ENCODE measurements around the gene CYP39A1. TPM values are rescaled to one million over a fixed set of nuclear protein-coding genes. Genes with fewer than 3 reads are reported as not detected.

CYP39A1 gene
- total RNA-seq, 1 donor from 2014 or later = 0.29 TPM

DNA sequence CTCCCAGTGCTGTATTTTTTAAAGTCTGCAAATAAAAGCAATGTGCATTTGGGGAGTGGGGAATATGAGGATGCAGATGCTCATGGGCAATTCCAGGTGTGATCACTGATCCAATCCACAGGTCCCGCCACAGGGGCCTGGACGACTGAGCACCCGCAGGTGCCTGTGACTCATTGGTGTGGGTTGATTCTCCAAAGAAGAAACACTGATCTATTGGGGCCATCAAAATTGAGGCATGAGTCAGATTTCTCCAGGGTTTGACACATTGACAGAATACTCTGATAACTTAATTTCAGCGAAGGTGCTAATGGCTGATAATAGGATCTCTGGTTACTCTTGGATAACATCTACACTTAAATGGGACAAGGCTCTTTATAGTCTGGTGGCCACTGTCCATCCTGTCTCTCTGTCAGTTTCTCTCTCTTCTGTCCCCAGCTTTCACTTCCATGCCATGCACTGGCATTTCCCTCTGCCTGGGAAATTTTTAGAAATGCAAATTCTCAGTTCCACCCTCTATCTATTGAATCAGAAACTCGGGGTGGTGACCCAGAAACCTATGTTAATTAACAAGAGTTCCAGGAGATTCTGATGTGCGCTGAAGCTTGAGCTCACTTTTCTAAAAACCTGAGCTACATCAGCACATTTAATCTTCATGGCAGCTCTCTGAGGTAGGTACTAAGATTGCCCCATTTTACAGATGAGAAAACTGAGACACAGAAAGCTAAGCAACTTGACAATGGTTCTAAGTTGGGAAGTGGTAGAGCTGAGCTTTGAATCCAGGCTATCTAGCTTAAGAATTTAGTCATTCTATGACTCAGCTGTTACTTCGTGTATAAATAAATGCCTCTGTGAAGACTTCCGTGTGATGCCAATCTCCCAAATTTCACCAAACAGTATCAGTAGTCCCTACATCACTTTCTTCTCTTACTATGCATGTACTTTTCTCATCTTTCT, 151.2 kb downstream of the CYP39A1 start:
- Histone ChIP-seq H3K4me3 (ENCODE audit: low read depth, low read length) (no peak overlapping the region), H3K36me3 (ENCODE audit: control insufficient read depth, insufficient read depth, low read length) (no peaks in the 10 kb centered on the region), H3K27me3 (ENCODE audit: control insufficient read depth, insufficient read depth, low read length) (no peaks in the 10 kb centered on the region)
- TF ChIP-seq, protein P1, sequence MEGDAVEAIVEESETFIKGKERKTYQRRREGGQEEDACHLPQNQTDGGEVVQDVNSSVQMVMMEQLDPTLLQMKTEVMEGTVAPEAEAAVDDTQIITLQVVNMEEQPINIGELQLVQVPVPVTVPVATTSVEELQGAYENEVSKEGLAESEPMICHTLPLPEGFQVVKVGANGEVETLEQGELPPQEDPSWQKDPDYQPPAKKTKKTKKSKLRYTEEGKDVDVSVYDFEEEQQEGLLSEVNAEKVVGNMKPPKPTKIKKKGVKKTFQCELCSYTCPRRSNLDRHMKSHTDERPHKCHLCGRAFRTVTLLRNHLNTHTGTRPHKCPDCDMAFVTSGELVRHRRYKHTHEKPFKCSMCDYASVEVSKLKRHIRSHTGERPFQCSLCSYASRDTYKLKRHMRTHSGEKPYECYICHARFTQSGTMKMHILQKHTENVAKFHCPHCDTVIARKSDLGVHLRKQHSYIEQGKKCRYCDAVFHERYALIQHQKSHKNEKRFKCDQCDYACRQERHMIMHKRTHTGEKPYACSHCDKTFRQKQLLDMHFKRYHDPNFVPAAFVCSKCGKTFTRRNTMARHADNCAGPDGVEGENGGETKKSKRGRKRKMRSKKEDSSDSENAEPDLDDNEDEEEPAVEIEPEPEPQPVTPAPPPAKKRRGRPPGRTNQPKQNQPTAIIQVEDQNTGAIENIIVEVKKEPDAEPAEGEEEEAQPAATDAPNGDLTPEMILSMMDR (IDR thresholded peaks at IDR 0.05; ENCODE audit: insufficient read depth, low read length, poor library complexity, severe bottlenecking) = no peak
- DNase-seq (ENCODE audit: low read depth) = no peak

DNA sequence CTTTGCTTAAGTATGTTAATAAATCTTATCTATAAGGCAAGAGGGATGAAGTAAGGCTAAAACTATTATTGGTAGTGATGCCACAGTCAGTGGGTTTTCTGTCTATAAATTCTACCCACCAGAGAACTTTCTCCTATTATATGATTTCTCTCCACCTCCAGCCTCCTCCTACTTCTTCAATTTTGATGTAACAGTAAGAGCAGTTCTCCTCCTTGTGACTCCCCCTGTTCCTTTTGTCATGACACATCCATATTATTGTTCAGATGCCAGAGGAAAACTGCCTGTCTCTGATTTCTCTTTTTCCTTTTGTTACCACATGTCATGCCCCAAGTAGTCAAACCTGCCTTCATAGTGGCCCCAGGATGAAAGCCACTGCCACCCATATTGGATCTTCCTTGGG, 152.2 kb downstream of the CYP39A1 start:
- no peaks in the 10 kb centered on the region for H3K36me3 ChIP-seq (ENCODE audit: control insufficient read depth, insufficient read depth, low read length)
- no peaks in the 10 kb centered on the region for H3K27me3 ChIP-seq (ENCODE audit: control insufficient read depth, insufficient read depth, low read length)
- no peak for DNase-seq (ENCODE audit: low read depth)
- TF ChIP-seq, protein P1 (IDR thresholded peaks at IDR 0.05; ENCODE audit: insufficient read depth, low read length, poor library complexity, severe bottlenecking) = no peak
- no peak overlapping the region for H3K4me3 ChIP-seq (ENCODE audit: low read depth, low read length)

Other genes with a start within 250 kb of the CYP39A1 start
- gene RCAN2, start 161.4 kb downstream of the CYP39A1 start, total RNA-seq = 5.6 and 6.2 TPM in 2 replicates
- 0.68 and 6.9 TPM in 2 replicates for gene SLC25A27, start 157 bp upstream of the CYP39A1 start, total RNA-seq
- 0.08 TPM in 1 of 2 replicates, not detected in the other for gene TDRD6, start 35.1 kb upstream of the CYP39A1 start, total RNA-seq
- gene PLA2G7, start 82.6 kb upstream of the CYP39A1 start, total RNA-seq = 1.1 and 1.7 TPM in 2 replicates
- not detected in 2 replicates for gene ANKRD66, start 94.1 kb upstream of the CYP39A1 start, total RNA-seq
- gene MEP1A, start 140.6 kb upstream of the CYP39A1 start, total RNA-seq = not detected in 2 replicates

Data from kidney epithelial cell (primary cell).